ENCODE measurements around the gene RIT2. TPM values are rescaled to one million over a fixed set of nuclear protein-coding genes. Genes with fewer than 3 reads are reported as not detected.

RIT2 gene
- total RNA-seq, 4 donors from 2014 or later: not detected

GRCh38 chr18:42824178-42824577, 291.3 kb downstream of the RIT2 start:
- Histone ChIP-seq H3K27me3 (no peaks in the 10 kb centered on the region), H3K4me3 (no peak overlapping the region), H3K4me1 (no peaks in the 10 kb centered on the region), H3K9me3 (no peaks in the 10 kb centered on the region), H3K27ac (no peak overlapping the region), H3K36me3 (no peaks in the 10 kb centered on the region)
- DNase-seq (ENCODE audit: low spot score in 2 of 2): no peak
- TF ChIP-seq, protein P1, sequence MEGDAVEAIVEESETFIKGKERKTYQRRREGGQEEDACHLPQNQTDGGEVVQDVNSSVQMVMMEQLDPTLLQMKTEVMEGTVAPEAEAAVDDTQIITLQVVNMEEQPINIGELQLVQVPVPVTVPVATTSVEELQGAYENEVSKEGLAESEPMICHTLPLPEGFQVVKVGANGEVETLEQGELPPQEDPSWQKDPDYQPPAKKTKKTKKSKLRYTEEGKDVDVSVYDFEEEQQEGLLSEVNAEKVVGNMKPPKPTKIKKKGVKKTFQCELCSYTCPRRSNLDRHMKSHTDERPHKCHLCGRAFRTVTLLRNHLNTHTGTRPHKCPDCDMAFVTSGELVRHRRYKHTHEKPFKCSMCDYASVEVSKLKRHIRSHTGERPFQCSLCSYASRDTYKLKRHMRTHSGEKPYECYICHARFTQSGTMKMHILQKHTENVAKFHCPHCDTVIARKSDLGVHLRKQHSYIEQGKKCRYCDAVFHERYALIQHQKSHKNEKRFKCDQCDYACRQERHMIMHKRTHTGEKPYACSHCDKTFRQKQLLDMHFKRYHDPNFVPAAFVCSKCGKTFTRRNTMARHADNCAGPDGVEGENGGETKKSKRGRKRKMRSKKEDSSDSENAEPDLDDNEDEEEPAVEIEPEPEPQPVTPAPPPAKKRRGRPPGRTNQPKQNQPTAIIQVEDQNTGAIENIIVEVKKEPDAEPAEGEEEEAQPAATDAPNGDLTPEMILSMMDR (IDR thresholded peaks at IDR 0.05): no peak
- no peak for TF ChIP-seq POLR2AphosphoS5 (IDR thresholded peaks at IDR 0.05)

DNA sequence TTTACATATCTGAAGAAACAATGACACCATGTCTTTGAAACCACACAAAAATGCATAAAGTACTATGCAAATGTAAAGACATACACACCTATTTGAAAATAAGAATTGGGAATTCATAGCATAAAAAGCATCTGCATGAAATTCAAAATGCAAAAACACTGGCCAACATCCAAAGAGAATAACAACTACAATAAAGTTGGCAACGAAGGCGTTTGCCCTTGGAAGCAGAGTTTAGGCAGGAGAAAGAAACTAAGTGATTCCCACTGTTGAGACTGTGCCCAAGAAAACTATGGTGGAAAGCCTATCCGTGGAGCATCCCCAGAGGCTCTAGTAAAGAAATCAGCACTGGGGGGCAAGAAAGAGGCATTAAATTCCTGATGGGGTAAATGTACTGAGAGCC, 292.8 kb downstream of the RIT2 start:
- TF ChIP-seq, protein P1 (IDR thresholded peaks at IDR 0.05): no peak
- TF ChIP-seq POLR2A (IDR thresholded peaks at IDR 0.05): no peak
- TF ChIP-seq POLR2AphosphoS5 (IDR thresholded peaks at IDR 0.05): no peak
- no peak for TF ChIP-seq EP300 (IDR thresholded peaks at IDR 0.05)
- Histone ChIP-seq H3K4me1 (no peaks in the 10 kb centered on the region), H3K4me3 (no peak overlapping the region), H3K9me3 (no peaks in the 10 kb centered on the region), H3K27ac (no peak overlapping the region), H3K36me3 (no peaks in the 10 kb centered on the region), H3K27me3 (no peaks in the 10 kb centered on the region)
- 40% methylated on average over 3 of the region's 3 CpGs for WGBS
- DNase-seq (ENCODE audit: low spot score in 2 of 2): no peak

GRCh38 chr18:42821492-42821891, 294.0 kb downstream of the RIT2 start:
- Histone ChIP-seq H3K36me3 (no peaks in the 10 kb centered on the region), H3K4me3 (no peak overlapping the region)

GRCh38 chr18:42814618-42815017, 300.9 kb downstream of the RIT2 start:
- no peak for DNase-seq (ENCODE audit: low spot score in 2 of 2)
- Histone ChIP-seq H3K27me3 (no peaks in the 10 kb centered on the region), H3K36me3 (no peaks in the 10 kb centered on the region), H3K27ac (no peak overlapping the region), H3K4me3 (no peak overlapping the region), H3K4me1 (no peaks in the 10 kb centered on the region), H3K9me3 (no peaks in the 10 kb centered on the region)
- WGBS: 92% methylated on average over 4 of the region's 4 CpGs
- TF ChIP-seq POLR2A (IDR thresholded peaks at IDR 0.05) (no peak), POLR2AphosphoS5 (IDR thresholded peaks at IDR 0.05) (no peak), EP300 (IDR thresholded peaks at IDR 0.05) (no peak)
- TF ChIP-seq, protein P1 (IDR thresholded peaks at IDR 0.05): no peak

More at GRCh38 chr18:42821492-42821891, 294.0 kb downstream of the RIT2 start:
- no peak for DNase-seq (ENCODE audit: low spot score in 2 of 2)
- Histone ChIP-seq H3K9me3 (no peaks in the 10 kb centered on the region), H3K4me1 (no peaks in the 10 kb centered on the region), H3K27ac (no peak overlapping the region), H3K27me3 (no peaks in the 10 kb centered on the region)
- no peak for TF ChIP-seq POLR2AphosphoS5 (IDR thresholded peaks at IDR 0.05)
- 88% methylated on average over 4 of the region's 4 CpGs for WGBS

GRCh38 chr18:42814184-42814583, 301.3 kb downstream of the RIT2 start:
- DNase-seq (ENCODE audit: low spot score in 2 of 2): no peak
- Histone ChIP-seq H3K27ac (no peak overlapping the region), H3K27me3 (no peaks in the 10 kb centered on the region), H3K9me3 (no peaks in the 10 kb centered on the region), H3K4me1 (no peaks in the 10 kb centered on the region), H3K4me3 (no peak overlapping the region), H3K36me3 (no peaks in the 10 kb centered on the region)
- TF ChIP-seq POLR2A (IDR thresholded peaks at IDR 0.05) (no peak), POLR2AphosphoS5 (IDR thresholded peaks at IDR 0.05) (no peak), EP300 (IDR thresholded peaks at IDR 0.05) (no peak)
- TF ChIP-seq, protein P1 (IDR thresholded peaks at IDR 0.05): no peak
- whole genome bisulfite sequencing: 57% methylated on average over 1 of the region's 5 CpGs

DNA sequence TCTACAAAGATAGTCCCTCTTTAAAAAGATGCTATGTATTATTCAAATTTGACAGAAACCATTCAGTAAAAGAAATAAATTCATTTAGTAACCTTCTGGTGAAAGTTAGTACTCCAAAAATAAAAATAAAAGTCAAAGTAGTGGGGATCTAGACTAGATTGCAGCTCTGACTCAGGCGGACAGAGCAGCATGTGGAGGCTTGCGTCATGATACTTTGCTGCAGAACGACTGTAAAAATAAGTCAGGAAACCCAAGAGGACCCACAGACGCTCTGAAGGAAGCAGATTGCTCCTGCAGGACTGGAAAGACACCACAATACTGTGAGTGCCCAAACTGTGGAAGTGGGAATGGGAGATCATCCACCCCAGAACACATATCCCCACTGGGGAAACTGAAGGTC, 301.9 kb downstream of the RIT2 start:
- Histone ChIP-seq H3K4me1 (no peaks in the 10 kb centered on the region), H3K36me3 (no peaks in the 10 kb centered on the region), H3K9me3 (no peaks in the 10 kb centered on the region), H3K27ac (no peak overlapping the region), H3K4me3 (no peak overlapping the region), H3K27me3 (no peaks in the 10 kb centered on the region)
- DNase-seq (ENCODE audit: low spot score in 2 of 2): no peak
- 38% methylated on average over 4 of the region's 4 CpGs for WGBS
- TF ChIP-seq POLR2A (IDR thresholded peaks at IDR 0.05): no peak
- TF ChIP-seq EP300 (IDR thresholded peaks at IDR 0.05): no peak
- no peak for TF ChIP-seq POLR2AphosphoS5 (IDR thresholded peaks at IDR 0.05)
- TF ChIP-seq, protein P1 (IDR thresholded peaks at IDR 0.05): no peak
